ENCODE data around the gene KATNB1.

Gene KATNB1

DNA sequence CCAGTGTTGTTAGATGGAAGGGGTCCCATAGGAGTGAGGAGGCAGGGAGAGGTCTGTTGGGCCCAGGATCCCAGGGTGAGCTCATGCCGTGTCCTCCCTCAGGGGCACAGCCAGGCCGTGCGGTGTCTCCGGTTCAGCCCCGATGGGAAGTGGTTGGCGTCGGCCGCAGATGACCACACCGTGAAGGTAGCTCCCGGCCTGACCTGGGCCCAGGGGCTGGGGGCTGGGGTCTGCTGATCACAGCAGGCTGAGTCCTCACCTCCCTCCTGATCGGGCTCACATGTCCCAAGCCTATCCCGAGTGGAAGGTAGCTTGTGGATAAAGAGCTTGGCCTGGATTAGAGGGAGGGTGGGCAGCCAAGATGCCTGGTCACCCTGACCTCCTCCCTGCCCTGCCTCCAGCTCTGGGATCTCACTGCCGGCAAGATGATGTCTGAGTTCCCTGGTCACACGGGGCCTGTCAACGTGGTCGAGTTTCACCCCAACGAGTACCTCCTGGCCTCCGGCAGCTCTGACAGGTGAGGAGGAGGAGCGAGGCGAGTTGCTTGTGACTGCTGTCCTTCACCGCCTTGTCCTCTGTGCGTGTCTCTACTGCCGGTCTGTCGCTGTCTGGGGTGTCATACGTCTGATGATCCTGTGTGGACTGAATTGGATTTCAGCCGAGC, 16.1 kb downstream of the KATNB1 start:
- no peak overlapping the region for H2BK120ac ChIP-seq (ENCODE audit: insufficient read depth, low read length, poor library complexity)
- H3K4me1 ChIP-seq (ENCODE audit: control insufficient read depth in 1 of 2, insufficient read depth in 2 of 2, low read length in 2 of 2), result peaks cover 11 to 12% of the 10 kb centered on the region in 2 experiments
- no peak overlapping the region for H3K4me3 ChIP-seq (ENCODE audit: low read depth, low read length)
- H3K23ac ChIP-seq (ENCODE audit: low read length), result no peak overlapping the region
- no peak overlapping the region for H4K91ac ChIP-seq (ENCODE audit: low read depth, low read length)
- H3K9ac ChIP-seq (ENCODE audit: low read length), result no peak overlapping the region
- no peaks in the 10 kb centered on the region for H3K79me2 ChIP-seq (ENCODE audit: control insufficient read depth, insufficient read depth, low read length, poor library complexity)
- no peak for DNase-seq
- no peak overlapping the region for H2AFZ ChIP-seq (ENCODE audit: insufficient read depth, low read length, poor library complexity)
- peaks cover 2% of the 10 kb centered on the region for H3K9me3 ChIP-seq (ENCODE audit: insufficient read depth, low read depth, low read length)
- H3K27ac ChIP-seq (ENCODE audit: low read depth, low read length), result no peak overlapping the region
- no peak overlapping the region for H3K18ac ChIP-seq (ENCODE audit: low read length)
- peaks cover 22 to 24% of the 10 kb centered on the region in 2 experiments for H3K36me3 ChIP-seq (ENCODE audit: control insufficient read depth in 1 of 2, insufficient read depth in 2 of 2, low read length in 2 of 2)
- H4K12ac ChIP-seq (ENCODE audit: low read depth, low read length), result no peak overlapping the region
- WGBS (ENCODE audit: extremely low coverage, insufficient coverage, insufficient read length), result no CpG with 5 or more reads among the region's 26 CpGs
- no peak overlapping the region for H2BK12ac ChIP-seq (ENCODE audit: low read length)
- H4K8ac ChIP-seq (ENCODE audit: low read depth, low read length), result no peak overlapping the region
- no peaks in the 10 kb centered on the region for H3K27me3 ChIP-seq (ENCODE audit: insufficient read depth, low read length)
- peaks cover 2% of the 10 kb centered on the region for H3K79me1 ChIP-seq (ENCODE audit: low read length)
- no peak overlapping the region for H3K14ac ChIP-seq (ENCODE audit: low read length)
- no peak overlapping the region for H2AK5ac ChIP-seq (ENCODE audit: low read length)
- H3K4ac ChIP-seq (ENCODE audit: low read depth, low read length), result no peak overlapping the region
- no peak overlapping the region for H2BK5ac ChIP-seq (ENCODE audit: low read depth, low read length, poor library complexity)
- no peak overlapping the region for H3K4me2 ChIP-seq (ENCODE audit: low read length)

DNA sequence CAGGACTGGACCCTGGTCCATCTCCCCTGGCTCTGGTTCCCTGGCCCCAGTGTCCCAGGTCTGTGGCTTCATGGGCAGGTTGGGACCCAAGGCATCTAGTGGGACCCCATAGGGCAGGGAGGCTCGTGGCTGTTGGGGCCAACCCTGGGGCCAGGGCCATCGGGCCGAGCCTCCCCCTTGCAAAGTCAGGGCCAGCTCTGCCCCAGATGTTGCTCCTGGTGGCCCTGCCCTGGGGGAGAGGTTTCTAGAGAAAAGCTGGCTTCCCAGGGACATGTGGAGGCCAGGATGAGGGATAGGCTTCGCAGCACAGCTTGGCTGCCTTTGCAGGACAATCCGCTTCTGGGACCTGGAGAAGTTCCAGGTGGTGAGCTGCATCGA, 16.6 kb downstream of the KATNB1 start:
- Histone ChIP-seq H3K27me3 (ENCODE audit: insufficient read depth, low read length) (no peaks in the 10 kb centered on the region), H2BK120ac (ENCODE audit: insufficient read depth, low read length, poor library complexity) (no peak overlapping the region), H3K4ac (ENCODE audit: low read depth, low read length) (no peak overlapping the region), H3K9me3 (ENCODE audit: insufficient read depth, low read depth, low read length) (peaks cover 2% of the 10 kb centered on the region), H3K36me3 (ENCODE audit: control insufficient read depth in 1 of 2, insufficient read depth in 2 of 2, low read length in 2 of 2) (peaks cover 25 to 27% of the 10 kb centered on the region in 2 experiments), H2AK5ac (ENCODE audit: low read length) (no peak overlapping the region), H3K4me3 (ENCODE audit: low read depth, low read length) (peak overlapping the region; percentile 10), H4K8ac (ENCODE audit: low read depth, low read length) (no peak overlapping the region), H3K79me2 (ENCODE audit: control insufficient read depth, insufficient read depth, low read length, poor library complexity) (no peaks in the 10 kb centered on the region), H4K91ac (ENCODE audit: low read depth, low read length) (no peak overlapping the region), H3K18ac (ENCODE audit: low read length) (no peak overlapping the region), H2BK5ac (ENCODE audit: low read depth, low read length, poor library complexity) (no peak overlapping the region), H3K9ac (ENCODE audit: low read length) (no peak overlapping the region), H3K4me2 (ENCODE audit: low read length) (no peak overlapping the region), H4K12ac (ENCODE audit: low read depth, low read length) (no peak overlapping the region), H3K79me1 (ENCODE audit: low read length) (peaks cover 2% of the 10 kb centered on the region), H3K4me1 (ENCODE audit: control insufficient read depth in 1 of 2, insufficient read depth in 2 of 2, low read length in 2 of 2) (peaks cover 11 to 12% of the 10 kb centered on the region in 2 experiments), H2AFZ (ENCODE audit: insufficient read depth, low read length, poor library complexity) (no peak overlapping the region), H3K14ac (ENCODE audit: low read length) (no peak overlapping the region), H3K27ac (ENCODE audit: low read depth, low read length) (no peak overlapping the region), H3K23ac (ENCODE audit: low read length) (no peak overlapping the region), H2BK12ac (ENCODE audit: low read length) (no peak overlapping the region)
- DNase-seq, result no peak
- no CpG with 5 or more reads among the region's 6 CpGs for WGBS (ENCODE audit: extremely low coverage, insufficient coverage, insufficient read length)

DNA sequence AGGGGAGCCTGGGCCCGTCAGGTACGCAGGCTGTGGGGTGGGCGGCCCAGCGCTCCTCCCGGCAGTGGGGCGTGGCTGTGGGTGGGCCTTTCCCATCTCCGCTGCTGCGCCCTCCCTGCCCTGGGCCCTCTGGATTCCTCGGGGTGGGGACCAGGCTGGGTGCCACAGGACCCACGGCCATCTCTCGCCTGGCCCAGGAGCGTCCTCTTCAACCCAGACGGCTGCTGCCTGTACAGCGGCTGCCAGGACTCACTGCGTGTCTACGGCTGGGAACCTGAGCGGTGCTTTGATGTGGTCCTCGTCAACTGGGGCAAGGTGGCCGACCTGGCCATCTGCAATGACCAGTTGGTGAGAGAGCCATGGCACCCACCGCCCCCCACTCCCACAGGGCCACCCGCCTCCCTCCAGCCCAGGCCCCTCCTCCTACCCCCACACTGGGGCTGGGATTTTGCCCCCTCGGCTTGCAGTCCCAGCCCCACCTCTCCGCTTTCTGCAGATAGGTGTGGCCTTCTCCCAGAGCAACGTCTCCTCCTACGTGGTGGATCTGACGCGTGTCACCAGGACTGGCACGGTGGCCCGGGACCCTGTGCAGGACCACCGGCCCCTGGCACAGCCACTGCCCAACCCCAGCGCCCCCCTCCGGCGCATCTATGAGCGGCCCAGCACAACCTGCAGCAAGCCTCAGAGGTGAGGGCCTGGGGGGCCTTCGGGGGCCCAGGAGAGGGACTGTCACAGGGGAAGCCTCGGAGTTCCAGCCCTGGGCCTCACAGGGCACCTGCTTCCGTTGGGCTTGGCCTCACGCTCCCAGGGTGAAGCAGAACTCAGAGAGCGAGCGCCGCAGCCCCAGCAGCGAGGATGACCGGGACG, 17.2 kb downstream of the KATNB1 start:
- H4K91ac ChIP-seq (ENCODE audit: low read depth, low read length), result no peak overlapping the region
- no peak overlapping the region for H3K4me2 ChIP-seq (ENCODE audit: low read length)
- no peak overlapping the region for H2BK120ac ChIP-seq (ENCODE audit: insufficient read depth, low read length, poor library complexity)
- no peak overlapping the region for H4K8ac ChIP-seq (ENCODE audit: low read depth, low read length)
- H2AK5ac ChIP-seq (ENCODE audit: low read length), result no peak overlapping the region
- no peak overlapping the region for H3K18ac ChIP-seq (ENCODE audit: low read length)
- H3K4me1 ChIP-seq (ENCODE audit: control insufficient read depth in 1 of 2, insufficient read depth in 2 of 2, low read length in 2 of 2), result peaks cover 15 to 16% of the 10 kb centered on the region in 2 experiments
- WGBS (ENCODE audit: extremely low coverage, insufficient coverage, insufficient read length), result no CpG with 5 or more reads among the region's 44 CpGs
- peaks cover 2% of the 10 kb centered on the region for H3K79me1 ChIP-seq (ENCODE audit: low read length)
- no peaks in the 10 kb centered on the region for H3K27me3 ChIP-seq (ENCODE audit: insufficient read depth, low read length)
- H2BK12ac ChIP-seq (ENCODE audit: low read length), result no peak overlapping the region
- H3K14ac ChIP-seq (ENCODE audit: low read length), result no peak overlapping the region
- H2BK5ac ChIP-seq (ENCODE audit: low read depth, low read length, poor library complexity), result no peak overlapping the region
- DNase-seq, result no peak
- no peak overlapping the region for H4K12ac ChIP-seq (ENCODE audit: low read depth, low read length)
- H3K4ac ChIP-seq (ENCODE audit: low read depth, low read length), result no peak overlapping the region
- H3K23ac ChIP-seq (ENCODE audit: low read length), result no peak overlapping the region
- no peak overlapping the region for H3K27ac ChIP-seq (ENCODE audit: low read depth, low read length)
- no peak overlapping the region for H2AFZ ChIP-seq (ENCODE audit: insufficient read depth, low read length, poor library complexity)
- no peak overlapping the region for H3K9ac ChIP-seq (ENCODE audit: low read length)
- H3K79me2 ChIP-seq (ENCODE audit: control insufficient read depth, insufficient read depth, low read length, poor library complexity), result no peaks in the 10 kb centered on the region
- H3K36me3 ChIP-seq (ENCODE audit: control insufficient read depth in 1 of 2, insufficient read depth in 2 of 2, low read length in 2 of 2), result peaks cover 31% of the 10 kb centered on the region in 2 experiments
- no peak overlapping the region for H3K4me3 ChIP-seq (ENCODE audit: low read depth, low read length)
- H3K9me3 ChIP-seq (ENCODE audit: insufficient read depth, low read depth, low read length), result peaks cover 2% of the 10 kb centered on the region

DNA sequence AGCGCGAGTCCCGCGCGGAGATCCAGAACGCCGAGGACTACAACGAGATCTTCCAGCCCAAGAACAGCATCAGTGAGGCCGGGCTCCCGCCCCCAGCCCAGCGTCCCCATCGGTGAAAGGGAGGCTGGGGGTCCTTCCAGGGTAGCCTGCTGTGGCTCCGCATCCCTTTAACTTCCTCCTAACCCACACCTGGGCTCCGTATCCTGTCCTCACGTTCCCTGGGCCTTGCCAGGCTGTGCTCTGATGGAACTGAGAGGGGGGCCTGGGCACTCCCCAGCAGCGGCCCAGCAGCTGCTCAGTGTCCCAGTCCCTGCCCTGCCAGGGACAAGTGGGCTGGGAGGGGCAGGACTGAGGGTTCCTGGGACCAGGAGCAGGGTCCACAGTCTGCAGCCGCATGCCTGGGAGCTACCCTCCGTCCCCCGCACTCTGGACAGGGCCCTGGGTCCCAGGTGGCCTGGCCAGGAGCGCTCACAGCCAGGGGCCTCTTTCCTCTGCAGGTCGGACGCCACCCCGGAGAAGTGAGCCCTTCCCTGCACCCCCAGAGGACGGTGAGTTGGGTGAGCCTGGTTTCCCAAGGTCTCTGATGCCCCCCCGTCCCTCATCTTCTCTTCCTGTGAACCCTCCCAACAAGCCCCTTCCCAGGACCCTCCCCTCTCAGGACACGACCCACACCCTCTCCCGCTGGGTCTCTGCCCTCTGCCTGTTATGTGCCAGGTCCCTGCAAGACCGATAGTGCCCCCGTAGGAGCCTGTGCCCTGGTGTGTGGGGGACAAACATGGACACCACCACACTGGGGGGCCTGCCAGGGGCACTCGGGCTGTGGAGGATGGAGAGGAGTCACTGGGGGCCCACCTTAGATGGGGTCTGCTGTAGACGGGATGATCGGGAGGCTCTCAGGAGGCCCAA, 18.1 kb downstream of the KATNB1 start:
- no peak overlapping the region for H2BK12ac ChIP-seq (ENCODE audit: low read length)
- H3K18ac ChIP-seq (ENCODE audit: low read length), result no peak overlapping the region
- no peak overlapping the region for H3K4me2 ChIP-seq (ENCODE audit: low read length)
- no peak overlapping the region for H4K91ac ChIP-seq (ENCODE audit: low read depth, low read length)
- H3K36me3 ChIP-seq (ENCODE audit: control insufficient read depth in 1 of 2, insufficient read depth in 2 of 2, low read length in 2 of 2), result peaks cover 37% of the 10 kb centered on the region in 2 experiments
- H2BK120ac ChIP-seq (ENCODE audit: insufficient read depth, low read length, poor library complexity), result no peak overlapping the region
- peaks cover 2% of the 10 kb centered on the region for H3K9me3 ChIP-seq (ENCODE audit: insufficient read depth, low read depth, low read length)
- no peak overlapping the region for H3K4ac ChIP-seq (ENCODE audit: low read depth, low read length)
- no peak overlapping the region for H3K14ac ChIP-seq (ENCODE audit: low read length)
- no peaks in the 10 kb centered on the region for H3K79me2 ChIP-seq (ENCODE audit: control insufficient read depth, insufficient read depth, low read length, poor library complexity)
- no peak overlapping the region for H2AFZ ChIP-seq (ENCODE audit: insufficient read depth, low read length, poor library complexity)
- no peak overlapping the region for H4K8ac ChIP-seq (ENCODE audit: low read depth, low read length)
- no peak overlapping the region for H2BK5ac ChIP-seq (ENCODE audit: low read depth, low read length, poor library complexity)
- H3K9ac ChIP-seq (ENCODE audit: low read length), result no peak overlapping the region
- no peak overlapping the region for H2AK5ac ChIP-seq (ENCODE audit: low read length)
- no peak overlapping the region for H3K23ac ChIP-seq (ENCODE audit: low read length)
- no peak overlapping the region for H3K27ac ChIP-seq (ENCODE audit: low read depth, low read length)
- DNase-seq, result no peak
- no peak overlapping the region for H4K12ac ChIP-seq (ENCODE audit: low read depth, low read length)
- no peaks in the 10 kb centered on the region for H3K27me3 ChIP-seq (ENCODE audit: insufficient read depth, low read length)
- no CpG with 5 or more reads among the region's 32 CpGs for WGBS (ENCODE audit: extremely low coverage, insufficient coverage, insufficient read length)
- no peaks in the 10 kb centered on the region for H3K79me1 ChIP-seq (ENCODE audit: low read length)
- no peak overlapping the region for H3K4me3 ChIP-seq (ENCODE audit: low read depth, low read length)
- peaks cover 12 to 14% of the 10 kb centered on the region in 2 experiments for H3K4me1 ChIP-seq (ENCODE audit: control insufficient read depth in 1 of 2, insufficient read depth in 2 of 2, low read length in 2 of 2)
